GM06990 (cell line): Measurements from ENCODE around the gene OPRL1.

Experiments
- DNase-seq: peaks from one replicate; pipeline ENCODE4 v3.0.0-alpha.2; 2011; ENCODE audit not compliant: insufficient read length; ENCODE audit errors: extremely low read depth
- H3K27me3 ChIP-seq: replicated peaks from 2 replicates; pipeline ENCODE4 v1.6.0; 2011; ENCODE audit warnings: low read length; ENCODE audit not compliant: control insufficient read depth, insufficient read depth
- H3K36me3 ChIP-seq: 2 replicates; pipeline ENCODE4 v1.5.1; 2011; ENCODE audit warnings: low read length; ENCODE audit not compliant: control insufficient read depth, insufficient read depth
- H3K4me3 ChIP-seq: replicated peaks from 2 replicates; pipeline ENCODE4 v1.5.1; 2011; ENCODE audit warnings: low read depth, mild to moderate bottlenecking, control low read depth, low read length
- TF ChIP-seq, protein P1 (sequence below): IDR thresholded peaks from 2 replicates; pipeline ENCODE4 v1.5.1; 2011; ENCODE audit warnings: low read length, control low read depth, mild to moderate bottlenecking, inconsistent platforms; ENCODE audit not compliant: insufficient read depth, poor library complexity, severe bottlenecking

OPRL1 gene

GRCh38 chr20:64047046-64047389 lies 32.9 kb upstream of the OPRL1 start:
- TF ChIP-seq, protein P1, sequence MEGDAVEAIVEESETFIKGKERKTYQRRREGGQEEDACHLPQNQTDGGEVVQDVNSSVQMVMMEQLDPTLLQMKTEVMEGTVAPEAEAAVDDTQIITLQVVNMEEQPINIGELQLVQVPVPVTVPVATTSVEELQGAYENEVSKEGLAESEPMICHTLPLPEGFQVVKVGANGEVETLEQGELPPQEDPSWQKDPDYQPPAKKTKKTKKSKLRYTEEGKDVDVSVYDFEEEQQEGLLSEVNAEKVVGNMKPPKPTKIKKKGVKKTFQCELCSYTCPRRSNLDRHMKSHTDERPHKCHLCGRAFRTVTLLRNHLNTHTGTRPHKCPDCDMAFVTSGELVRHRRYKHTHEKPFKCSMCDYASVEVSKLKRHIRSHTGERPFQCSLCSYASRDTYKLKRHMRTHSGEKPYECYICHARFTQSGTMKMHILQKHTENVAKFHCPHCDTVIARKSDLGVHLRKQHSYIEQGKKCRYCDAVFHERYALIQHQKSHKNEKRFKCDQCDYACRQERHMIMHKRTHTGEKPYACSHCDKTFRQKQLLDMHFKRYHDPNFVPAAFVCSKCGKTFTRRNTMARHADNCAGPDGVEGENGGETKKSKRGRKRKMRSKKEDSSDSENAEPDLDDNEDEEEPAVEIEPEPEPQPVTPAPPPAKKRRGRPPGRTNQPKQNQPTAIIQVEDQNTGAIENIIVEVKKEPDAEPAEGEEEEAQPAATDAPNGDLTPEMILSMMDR = no peak
- no peak overlapping the region for H3K4me3 ChIP-seq
- no peaks in the 10 kb centered on the region for H3K36me3 ChIP-seq
- DNase-seq = no peak
- H3K27me3 ChIP-seq = no peaks in the 10 kb centered on the region; the same call in 1 of the 2 replicates

DNA sequence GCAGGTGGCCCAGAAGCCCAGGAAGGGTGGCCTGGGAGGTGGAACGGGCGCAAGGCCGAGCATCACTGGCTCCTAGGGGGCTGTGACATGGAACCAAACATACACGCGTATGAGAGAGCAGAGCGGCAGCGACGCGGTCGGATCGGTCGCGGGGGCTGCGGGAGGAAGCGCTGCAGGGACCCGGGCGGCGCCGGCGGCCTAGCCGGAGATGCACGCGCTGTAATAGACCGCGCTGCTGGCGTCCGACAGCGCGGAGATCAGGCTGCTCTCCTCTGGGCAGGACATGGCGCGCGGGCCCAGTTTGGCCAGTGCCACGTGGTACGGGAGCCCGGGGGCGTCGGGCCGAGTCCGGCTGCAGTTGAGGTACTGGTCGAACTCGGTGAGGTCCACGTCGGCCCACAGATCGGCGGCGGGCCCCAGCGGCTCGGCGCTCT lies 31.9 kb upstream of the OPRL1 start:
- no peaks in the 10 kb centered on the region; the same call in 1 of the 2 replicates for H3K27me3 ChIP-seq
- DNase-seq = no peak
- H3K36me3 ChIP-seq = no peaks in the 10 kb centered on the region
- TF ChIP-seq, protein P1 = no peak
- H3K4me3 ChIP-seq = no peak overlapping the region

GRCh38 chr20:64048402-64049044 lies 31.4 kb upstream of the OPRL1 start:
- Histone ChIP-seq H3K4me3 (no peak overlapping the region), H3K36me3 (no peaks in the 10 kb centered on the region), H3K27me3 (no peaks in the 10 kb centered on the region; the same call in 1 of the 2 replicates)
- DNase-seq = no peak
- TF ChIP-seq, protein P1 = no peak

DNA sequence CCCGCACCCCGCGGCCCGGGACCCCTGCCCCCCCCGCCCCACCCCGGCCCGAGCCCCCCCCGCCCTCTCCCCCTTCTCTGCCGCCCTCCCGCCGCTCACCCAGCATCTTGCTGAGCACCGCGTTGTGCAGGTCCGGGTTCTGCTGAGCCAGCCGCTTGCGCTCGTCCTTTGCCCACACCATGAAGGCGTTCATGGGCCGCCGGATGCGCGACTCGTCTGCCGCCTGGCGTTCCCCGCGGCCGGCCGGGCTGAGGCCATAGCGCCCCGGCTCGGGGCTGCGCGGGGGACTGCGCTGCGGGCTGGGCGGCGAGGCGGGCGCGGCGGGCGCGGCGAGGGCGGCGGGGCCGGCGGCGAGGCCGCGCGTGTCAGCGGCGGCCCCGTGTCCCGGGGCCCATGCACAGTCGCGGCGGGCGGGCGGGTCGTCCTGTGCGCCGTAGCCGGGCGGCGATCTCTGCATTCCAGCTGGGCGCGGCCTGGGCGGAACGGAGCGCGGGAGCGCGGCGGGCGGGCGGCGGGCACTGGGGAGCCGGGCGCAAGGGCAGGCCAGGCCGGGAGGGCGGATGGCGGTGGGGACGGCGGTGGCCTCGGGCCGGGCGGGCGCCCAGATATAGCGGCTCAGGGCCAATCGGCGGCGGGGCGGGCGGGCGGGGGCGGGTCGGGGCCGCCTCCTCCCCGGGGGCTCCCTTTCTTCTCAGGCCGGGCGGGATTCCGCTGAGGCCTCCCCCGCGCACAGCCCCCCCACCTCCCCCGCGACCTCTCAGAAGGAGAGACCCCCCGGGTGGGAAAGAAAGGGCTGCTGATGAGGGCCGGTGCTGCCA lies 30.6 kb upstream of the OPRL1 start, which contains the start of gene SOX18:
TSS of gene SOX18 (minus strand) at position 580 of the 818 bp plus-strand sequence. CDS start at position 457, 123 bp downstream.
- H3K27me3 ChIP-seq = no peaks in the 10 kb centered on the region; the same call in 1 of the 2 replicates

GRCh38 chr20:64049878-64050260 lies 30.0 kb upstream of the OPRL1 start:
- H3K36me3 ChIP-seq = no peaks in the 10 kb centered on the region
- DNase-seq = no peak
- H3K4me3 ChIP-seq = no peak overlapping the region
- TF ChIP-seq, protein P1 = no peak
- H3K27me3 ChIP-seq = no peaks in the 10 kb centered on the region; the same call in 1 of the 2 replicates

More for the DNA sequence above, 30.6 kb upstream of the OPRL1 start, which contains the start of gene SOX18:
- TF ChIP-seq, protein P1 = peak; percentile 23
- DNase-seq = no peak
- no peak within 1 kb of the TSS for H3K4me3 ChIP-seq
- no peaks in the 10 kb centered on the region for H3K36me3 ChIP-seq
